GM19239 (cell line): ENCODE data around the gene UHMK1.

Experiments used
- DNase-seq: peaks from one replicate; pipeline ENCODE4 v3.0.0; 2011; ENCODE audit warnings: low spot score; ENCODE audit not compliant: insufficient read length
- FAIRE-seq: peaks from 2 replicates; lab custom pipeline; 2011; peaks lifted over from hg19 to GRCh38; lab: Jason Lieb, UNC

Gene UHMK1

DNA sequence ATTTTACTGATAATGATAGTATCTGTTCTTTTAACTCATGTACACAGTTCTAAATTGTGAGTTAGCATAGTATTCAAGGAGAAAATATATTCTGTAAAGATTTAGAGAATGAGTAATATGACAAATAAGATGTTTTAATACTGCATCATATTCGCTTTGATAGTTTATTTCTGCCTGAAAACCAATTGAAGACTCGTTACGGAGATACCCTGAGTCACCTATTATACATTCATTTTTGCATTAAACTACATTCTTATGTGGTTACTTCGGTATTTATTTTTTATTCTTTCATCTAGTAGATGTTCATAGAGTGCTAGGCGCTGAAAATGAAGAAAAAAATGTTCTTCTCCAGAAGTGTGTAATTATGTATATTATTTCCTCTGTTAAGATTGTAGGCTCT is 5.3 kb downstream of the UHMK1 start:
- FAIRE-seq (no peak), DNase-seq (no peak)

GRCh38 chr1:162527314-162527713 is 29.7 kb downstream of the UHMK1 start:
- FAIRE-seq (no peak), DNase-seq (no peak)

DNA sequence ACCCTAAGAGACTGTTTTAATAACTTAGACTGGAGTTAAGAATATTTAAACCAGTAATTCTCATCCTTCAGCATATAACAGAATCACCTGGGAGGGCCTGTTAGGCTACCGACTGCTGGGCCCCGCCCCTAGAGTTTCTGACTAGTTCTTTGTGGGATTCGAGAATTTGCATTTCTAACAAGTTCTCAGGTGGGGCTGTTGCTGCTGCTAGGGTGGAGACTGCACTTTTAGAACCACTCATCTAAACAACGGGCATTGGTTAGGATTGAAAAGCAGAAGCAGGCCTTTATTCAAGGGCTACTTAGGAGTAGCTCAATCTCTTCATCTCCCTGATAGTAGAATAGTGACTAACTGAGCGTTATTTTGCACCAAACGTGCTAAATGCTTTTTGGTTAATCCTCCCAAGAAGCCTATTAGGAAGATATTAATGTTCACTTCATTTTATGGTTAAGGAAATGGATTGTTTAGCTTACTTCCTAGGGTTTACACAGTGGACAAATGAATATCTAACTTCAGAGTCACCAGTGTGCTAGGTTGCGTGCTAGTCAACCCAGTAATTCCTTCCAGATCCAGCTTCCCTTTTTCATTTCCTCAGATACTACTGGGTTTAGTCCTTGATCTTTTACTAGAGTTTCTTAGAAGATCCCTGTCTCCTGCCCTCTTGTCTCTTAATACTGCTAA is 32.8 kb downstream of the UHMK1 start:
- DNase-seq, result peak; percentile 17
- peak; percentile 86 for FAIRE-seq

DNA sequence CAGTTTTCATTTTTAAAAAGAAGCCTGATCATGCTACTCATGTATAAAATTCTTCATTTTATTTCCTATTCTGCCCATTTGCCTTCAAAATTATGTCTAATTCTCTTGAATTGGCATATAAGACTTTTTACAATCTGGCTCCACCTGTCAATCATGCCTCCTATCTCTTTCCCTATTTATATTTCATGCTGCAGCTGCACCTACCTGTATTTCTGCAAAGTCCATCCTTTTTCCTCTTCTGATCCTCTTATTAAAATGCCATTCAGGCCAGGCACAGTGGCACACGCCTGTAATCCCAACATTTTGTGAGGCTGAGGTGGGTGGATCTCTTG is 33.3 kb downstream of the UHMK1 start:
- no peak for FAIRE-seq
- DNase-seq, result no peak

- DNase-seq, result no peak
- no peak for FAIRE-seq
These were observed 37.9 kb downstream of the UHMK1 start for GRCh38 chr1:162535501-162535900.

DNA sequence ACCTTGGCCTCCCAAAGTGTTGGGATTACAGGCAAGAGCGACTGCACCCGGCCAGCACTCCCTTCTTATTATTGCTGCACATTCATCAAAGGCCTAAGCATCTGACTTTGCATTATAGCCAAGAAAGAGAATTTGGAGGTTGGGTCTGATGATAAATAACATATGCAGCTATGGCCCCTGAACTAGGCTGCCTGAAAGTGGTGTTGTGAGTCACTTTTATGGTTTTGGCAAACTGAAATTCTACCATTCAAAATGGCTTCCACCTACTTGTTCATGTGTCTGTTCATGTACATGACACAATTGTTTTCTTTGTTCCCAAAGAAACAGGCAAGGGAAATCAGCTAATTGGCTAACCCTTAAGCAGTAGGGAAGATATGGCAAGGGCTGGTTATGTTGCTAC is 38.9 kb downstream of the UHMK1 start:
- no peak for DNase-seq
- no peak for FAIRE-seq

GRCh38 chr1:162537216-162537615 is 39.6 kb downstream of the UHMK1 start:
- DNase-seq, result no peak
- FAIRE-seq, result no peak

DNA sequence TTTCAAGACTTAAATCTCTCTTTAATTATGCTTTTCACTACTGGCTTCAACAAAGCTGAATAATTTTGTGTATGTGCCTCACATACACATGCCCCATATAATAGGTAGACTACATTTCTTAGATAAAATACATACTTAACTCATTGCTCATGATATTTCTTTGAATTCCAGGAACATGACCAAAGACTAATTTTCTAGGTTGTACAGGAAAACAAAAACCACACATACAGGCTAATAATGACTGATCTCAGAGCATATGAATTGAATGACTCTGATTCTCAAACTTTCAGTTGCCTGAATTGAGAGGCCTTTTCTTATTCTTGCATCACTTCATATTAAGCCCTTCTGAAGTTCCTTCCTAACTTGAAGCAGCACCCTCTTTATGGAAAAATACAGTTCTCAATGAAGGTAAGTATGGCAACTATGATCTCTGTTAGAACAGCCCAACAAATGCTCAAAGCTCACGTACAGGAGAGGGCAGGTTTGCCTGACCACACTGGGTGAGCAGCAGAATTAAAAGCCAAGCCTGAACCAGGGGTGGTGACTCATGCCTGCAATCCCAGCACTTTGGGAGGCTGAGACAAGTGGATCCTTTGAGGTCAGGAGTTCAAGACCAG is 41.3 kb downstream of the UHMK1 start:
- DNase-seq (no peak), FAIRE-seq (no peak)

DNA sequence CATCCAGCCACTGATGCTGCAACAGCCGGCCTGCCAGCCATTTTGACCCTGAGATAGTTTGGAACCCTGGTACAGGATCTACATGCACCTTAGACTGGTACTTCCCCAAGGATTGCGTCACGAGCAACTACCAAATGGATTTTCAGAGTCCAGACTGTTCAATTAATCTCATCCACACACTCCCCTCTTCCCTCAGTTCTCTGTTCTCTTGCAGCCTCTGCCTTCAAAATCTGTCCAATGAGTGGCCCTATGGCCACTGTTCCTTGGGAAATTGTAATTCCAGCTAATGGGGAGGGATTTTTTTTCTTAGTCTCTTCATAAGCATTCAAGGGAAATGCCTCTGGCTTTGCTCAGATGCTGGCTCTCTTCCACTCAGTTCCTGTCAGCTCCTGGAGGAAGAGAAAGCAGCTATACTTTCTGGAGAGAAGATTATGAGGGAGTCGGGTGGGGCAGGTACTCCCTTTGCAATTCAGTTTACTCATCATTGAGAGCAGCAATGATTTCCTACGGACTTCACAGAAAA is 44.1 kb downstream of the UHMK1 start:
- DNase-seq (no peak), FAIRE-seq (no peak)

DNA sequence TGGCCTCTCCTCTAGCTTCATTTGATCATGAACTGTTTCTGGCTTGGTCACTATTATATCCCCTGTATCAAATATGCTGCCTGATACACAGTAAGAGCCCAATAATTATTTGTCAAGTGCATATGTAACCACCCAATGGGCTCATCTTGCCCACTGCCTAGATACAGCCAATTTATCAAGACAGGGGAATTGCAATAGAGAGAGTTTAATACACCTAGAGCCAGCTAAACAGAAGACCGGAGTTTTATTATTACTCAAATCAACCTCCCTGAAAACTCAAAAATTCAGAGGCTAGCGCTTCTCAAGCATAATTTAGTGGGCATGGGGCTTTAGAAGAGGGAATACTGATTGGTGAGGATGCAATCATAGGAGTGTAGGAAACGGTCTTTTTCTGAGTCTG is 45.6 kb downstream of the UHMK1 start:
- DNase-seq (no peak), FAIRE-seq (no peak)

DNA sequence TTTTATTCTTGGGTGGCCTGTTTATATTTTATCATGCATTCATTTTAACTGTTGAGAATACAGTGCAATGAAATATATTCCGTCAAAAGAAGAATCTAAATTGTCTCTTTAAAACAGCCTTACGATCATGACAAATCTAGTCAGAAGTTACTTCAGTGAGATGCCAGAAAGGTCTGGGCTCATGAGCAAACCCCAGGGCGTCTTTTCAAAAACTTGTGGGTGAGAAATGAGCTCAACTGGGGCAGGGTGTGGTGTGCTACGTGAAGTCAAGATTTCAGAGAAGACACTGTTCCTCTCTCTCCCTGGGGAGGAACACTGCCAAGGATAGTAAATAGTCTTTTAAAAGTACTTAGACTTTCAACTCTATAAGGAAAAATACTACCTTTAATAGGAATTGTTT is 50.6 kb downstream of the UHMK1 start:
- no peak for FAIRE-seq
- DNase-seq, result no peak

DNA sequence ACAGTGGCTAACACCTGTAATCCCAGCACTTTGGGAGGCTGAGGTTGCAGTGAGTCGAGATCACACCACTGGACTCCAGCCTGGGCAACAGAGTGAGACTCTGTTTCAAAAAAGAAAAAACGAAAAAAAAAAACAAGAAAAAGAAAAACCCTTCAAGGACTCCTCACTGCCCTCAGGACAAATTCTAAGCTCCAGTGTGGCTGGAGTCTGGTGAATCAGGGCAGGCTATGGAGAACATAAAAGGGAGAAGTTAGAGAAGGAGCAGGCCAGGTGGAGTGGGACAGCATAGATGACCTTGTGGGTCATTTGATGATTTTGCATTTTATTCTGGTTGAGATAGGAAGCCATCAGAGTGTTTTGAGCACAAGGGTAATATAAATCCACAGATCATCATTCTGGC is 51.4 kb downstream of the UHMK1 start:
- DNase-seq (no peak), FAIRE-seq (no peak)

DNA sequence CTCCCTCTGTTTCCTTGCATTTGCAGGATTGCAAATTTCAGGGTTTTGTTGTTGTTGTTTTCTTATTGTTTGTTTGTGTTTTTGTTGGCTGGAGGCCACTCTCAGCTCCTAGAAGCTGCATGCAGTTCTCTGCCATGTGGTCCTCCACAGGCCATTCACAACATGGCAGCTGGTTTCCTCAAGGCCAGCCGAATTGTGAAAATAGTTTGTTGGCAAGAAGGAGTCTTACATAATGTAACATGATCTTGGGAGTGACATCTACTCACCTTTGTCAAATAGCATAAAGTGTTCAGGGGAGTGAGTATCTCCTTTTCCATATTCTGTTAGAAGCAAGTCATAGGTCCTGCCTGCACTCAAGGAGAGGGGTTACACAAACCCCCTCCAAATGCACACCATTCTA is 53.3 kb downstream of the UHMK1 start:
- no peak for FAIRE-seq
- no peak for DNase-seq

- DNase-seq, result no peak
- no peak for FAIRE-seq
These were observed 54.5 kb downstream of the UHMK1 start for GRCh38 chr1:162551969-162552683.

GRCh38 chr1:162552684-162553252 is 55.1 kb downstream of the UHMK1 start:
- DNase-seq (no peak), FAIRE-seq (no peak)

GRCh38 chr1:162554258-162554657 is 56.6 kb downstream of the UHMK1 start:
- DNase-seq, result no peak
- FAIRE-seq, result no peak

DNA sequence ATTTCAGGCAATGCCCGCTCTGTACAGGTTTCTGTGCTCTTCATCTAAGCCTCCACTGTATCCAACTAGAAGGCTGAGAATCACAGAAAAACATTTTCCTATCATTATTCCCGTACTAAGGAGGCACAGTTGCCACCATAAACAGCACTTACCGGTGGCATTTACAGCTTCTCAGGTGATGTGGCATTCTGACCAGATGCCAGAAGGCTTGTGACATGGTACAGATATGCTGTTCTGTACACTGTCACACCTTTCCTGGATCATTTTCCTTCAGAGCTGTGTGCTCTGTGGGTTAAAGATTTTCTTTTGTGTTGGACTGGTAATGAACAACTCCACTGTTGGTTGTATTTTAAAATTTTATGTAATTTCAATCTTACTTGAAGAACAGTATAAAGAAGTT is 59.9 kb downstream of the UHMK1 start:
- FAIRE-seq (no peak), DNase-seq (no peak)

GRCh38 chr1:162560303-162561036 is 62.9 kb downstream of the UHMK1 start:
- FAIRE-seq (no peak), DNase-seq (no peak)

GRCh38 chr1:162561037-162561615 is 63.5 kb downstream of the UHMK1 start:
- FAIRE-seq (peak; percentile 89), DNase-seq (peak; percentile 75)
